HG03469 (cell line): Measurements from ENCODE around the gene EVI2A.
"Not testable (repeated sequence)": the region's sequence is repeated elsewhere in the genome, so short reads cannot be mapped to it uniquely, and the experiment has no call there.

Source experiments
- ATAC-seq: cut with Tn5 transposase; IDR thresholded peaks from one replicate; pipeline ENCODE4 v1.9.1; 2021; ENCODE audit warnings: mild to moderate bottlenecking, moderate library complexity, moderate number of reproducible peaks; ENCODE audit not compliant: unreplicated experiment

The EVI2A gene

GRCh38 chr17:31313982-31314781 lies 7.2 kb downstream of the EVI2A start, which contains the start of gene EVI2B:
EVI2B (minus strand) TSS chr17:31314054; CDS start chr17:31305609, 8,445 bp downstream.
- no peak for ATAC-seq

- ATAC-seq = not testable (repeated sequence)
These were observed 9.2 kb downstream of the EVI2A start for GRCh38 chr17:31312223-31312622.

GRCh38 chr17:31311526-31311925 lies 9.9 kb downstream of the EVI2A start:
- no peak for ATAC-seq

GRCh38 chr17:31310886-31311285 lies 10.5 kb downstream of the EVI2A start:
- ATAC-seq = no peak

GRCh38 chr17:31310260-31310659 lies 11.2 kb downstream of the EVI2A start:
- ATAC-seq = no peak

GRCh38 chr17:31309556-31309955 lies 11.9 kb downstream of the EVI2A start:
- ATAC-seq = no peak

- ATAC-seq = no peak
These were observed 12.8 kb downstream of the EVI2A start for GRCh38 chr17:31308372-31309334.

- no peak for ATAC-seq
These were observed 13.8 kb downstream of the EVI2A start for GRCh38 chr17:31307640-31308039.

- ATAC-seq = no peak
These were observed 21.8 kb downstream of the EVI2A start for GRCh38 chr17:31299624-31300023.

- no peak for ATAC-seq
These were observed 24.3 kb downstream of the EVI2A start, which contains the start of gene OMG for GRCh38 chr17:31297090-31297489. OMG (minus strand) TSS chr17:31297239; CDS start chr17:31296331, 908 bp downstream.

GRCh38 chr17:31296142-31296541 lies 25.3 kb downstream of the EVI2A start:
- ATAC-seq = no peak

GRCh38 chr17:31295489-31295871 lies 25.9 kb downstream of the EVI2A start:
- no peak for ATAC-seq

GRCh38 chr17:31294820-31295488 lies 26.5 kb downstream of the EVI2A start:
- ATAC-seq = no peak

GRCh38 chr17:31294231-31294630 lies 27.2 kb downstream of the EVI2A start:
- ATAC-seq = no peak

GRCh38 chr17:31293581-31293980 lies 27.8 kb downstream of the EVI2A start:
- no peak for ATAC-seq

- ATAC-seq = no peak
These were observed 29.6 kb downstream of the EVI2A start for GRCh38 chr17:31291820-31292219.

GRCh38 chr17:31289790-31290189 lies 31.6 kb downstream of the EVI2A start:
- ATAC-seq = no peak

- ATAC-seq = not testable (repeated sequence)
These were observed 33.5 kb downstream of the EVI2A start for GRCh38 chr17:31287932-31288331.

- ATAC-seq = no peak
These were observed 34.8 kb downstream of the EVI2A start for GRCh38 chr17:31286587-31286986.

GRCh38 chr17:31283841-31284240 lies 37.6 kb downstream of the EVI2A start:
- ATAC-seq = no peak

- ATAC-seq = no peak
These were observed 40.4 kb downstream of the EVI2A start for GRCh38 chr17:31281061-31281460.
